Measurements from ENCODE around the gene ACER3. TPM values are rescaled to one million over a fixed set of nuclear protein-coding genes. Genes with fewer than 3 reads are reported as not detected.
"Not testable (repeated sequence)": the region's sequence is repeated elsewhere in the genome, so short reads cannot be mapped to it uniquely, and the experiment has no call there.

Gene ACER3
- total RNA-seq, 1 donor from 2014 or later, result 11.8 TPM

DNA sequence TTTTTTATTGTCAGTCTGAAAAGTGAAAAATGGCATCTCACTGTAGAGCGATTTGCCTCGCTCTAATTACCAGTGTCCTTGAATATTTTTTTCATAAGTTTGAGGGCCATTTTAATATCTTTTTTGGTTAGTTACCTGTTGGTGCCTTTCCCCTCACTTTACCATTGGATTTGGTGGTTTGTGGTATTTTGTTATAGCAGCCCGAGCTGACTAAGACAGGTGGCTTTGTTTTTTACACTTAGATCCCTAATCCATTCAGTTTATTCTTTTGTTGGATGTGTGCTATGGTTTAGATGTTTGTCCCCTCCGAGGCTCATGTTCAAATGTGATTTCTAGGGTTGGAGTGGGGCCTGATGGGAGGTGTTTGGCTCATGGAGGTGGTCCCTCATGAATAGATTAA lies 199.5 kb downstream of the ACER3 start:
- intact Hi-C loops (cut with micrococcal nuclease), result loop anchor here (10.0 kb wide), 1 partner anchor 415 kb away; the partner anchor contains the start of gene PAK1
- TF ChIP-seq, protein P1, sequence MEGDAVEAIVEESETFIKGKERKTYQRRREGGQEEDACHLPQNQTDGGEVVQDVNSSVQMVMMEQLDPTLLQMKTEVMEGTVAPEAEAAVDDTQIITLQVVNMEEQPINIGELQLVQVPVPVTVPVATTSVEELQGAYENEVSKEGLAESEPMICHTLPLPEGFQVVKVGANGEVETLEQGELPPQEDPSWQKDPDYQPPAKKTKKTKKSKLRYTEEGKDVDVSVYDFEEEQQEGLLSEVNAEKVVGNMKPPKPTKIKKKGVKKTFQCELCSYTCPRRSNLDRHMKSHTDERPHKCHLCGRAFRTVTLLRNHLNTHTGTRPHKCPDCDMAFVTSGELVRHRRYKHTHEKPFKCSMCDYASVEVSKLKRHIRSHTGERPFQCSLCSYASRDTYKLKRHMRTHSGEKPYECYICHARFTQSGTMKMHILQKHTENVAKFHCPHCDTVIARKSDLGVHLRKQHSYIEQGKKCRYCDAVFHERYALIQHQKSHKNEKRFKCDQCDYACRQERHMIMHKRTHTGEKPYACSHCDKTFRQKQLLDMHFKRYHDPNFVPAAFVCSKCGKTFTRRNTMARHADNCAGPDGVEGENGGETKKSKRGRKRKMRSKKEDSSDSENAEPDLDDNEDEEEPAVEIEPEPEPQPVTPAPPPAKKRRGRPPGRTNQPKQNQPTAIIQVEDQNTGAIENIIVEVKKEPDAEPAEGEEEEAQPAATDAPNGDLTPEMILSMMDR (IDR thresholded peaks at IDR 0.05), result no peak
- H3K36me3 Mint-ChIP-seq (ENCODE audit: low read depth), result no peaks in the 10 kb centered on the region
- no peaks in the 10 kb centered on the region for H3K27me3 Mint-ChIP-seq
- no peaks in the 10 kb centered on the region for H3K4me1 Mint-ChIP-seq
- ATAC-seq (ENCODE audit: low read depth) (no peak), DNase-seq (no peak)
- H3K27ac Mint-ChIP-seq, result no peak overlapping the region
- H3K9me3 Mint-ChIP-seq, result peaks cover 6% of the 10 kb centered on the region
- ChIA-PET CTCF (no interaction called here), POLR2A (no interaction called here)
- H3K4me3 Mint-ChIP-seq, result no peak overlapping the region

DNA sequence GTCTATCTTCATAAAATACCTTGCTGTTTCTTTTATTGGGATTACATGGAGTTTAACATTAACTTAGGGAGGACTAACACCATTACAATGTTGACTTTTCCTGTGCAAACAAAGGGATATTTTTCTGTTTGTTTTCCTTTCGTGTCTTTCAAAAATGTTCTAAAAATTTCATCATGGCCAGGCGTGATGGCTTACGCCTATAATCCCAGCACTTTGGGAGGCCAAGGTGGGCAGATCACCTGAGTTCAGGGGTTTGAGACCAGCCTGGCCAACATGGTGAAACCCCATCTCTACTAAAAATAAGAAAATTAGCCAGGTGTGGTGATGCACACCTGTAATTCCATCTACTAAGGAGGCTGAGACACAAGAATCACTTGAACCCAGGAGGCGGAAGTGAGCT lies 200.5 kb downstream of the ACER3 start:
- H3K27ac Mint-ChIP-seq; DNase-seq; H3K36me3 Mint-ChIP-seq (ENCODE audit: low read depth); H3K4me1 Mint-ChIP-seq; H3K27me3 Mint-ChIP-seq; CTCF ChIA-PET; POLR2A ChIA-PET; H3K4me3 Mint-ChIP-seq; H3K9me3 Mint-ChIP-seq; ATAC-seq (ENCODE audit: low read depth): not testable (repeated sequence)
- intact Hi-C loops (cut with micrococcal nuclease), result loop anchor here (10.0 kb wide), 1 partner anchor 414 kb away; the partner anchor contains the start of gene PAK1

DNA sequence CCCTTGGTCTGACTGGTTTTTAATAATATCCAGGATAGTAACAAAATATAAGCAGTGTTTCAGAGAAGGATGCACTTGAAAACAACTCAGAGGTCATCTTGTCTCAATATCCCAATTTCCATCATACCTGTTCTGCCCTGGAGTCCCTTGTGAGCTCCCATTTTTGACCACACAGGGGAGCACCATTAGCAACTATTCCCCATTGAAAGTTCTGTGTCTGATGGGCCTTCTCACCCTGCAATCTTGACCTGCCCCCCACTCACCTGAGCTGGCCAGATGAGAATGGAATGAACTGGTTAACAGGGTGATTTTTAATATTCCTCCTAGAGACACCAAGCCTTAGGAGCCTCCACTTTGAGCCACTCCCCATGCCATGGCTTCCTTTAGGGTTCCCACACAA lies 202.2 kb downstream of the ACER3 start:
- Mint-ChIP-seq H3K4me3 (no peak overlapping the region), H3K27me3 (no peaks in the 10 kb centered on the region), H3K9me3 (peaks cover 3% of the 10 kb centered on the region), H3K27ac (no peak overlapping the region), H3K36me3 (ENCODE audit: low read depth) (no peaks in the 10 kb centered on the region), H3K4me1 (peaks cover 10% of the 10 kb centered on the region)
- ATAC-seq (ENCODE audit: low read depth), result no peak
- CTCF ChIA-PET, result interaction anchor here (1.2 kb wide), 1 partner anchor 15 kb away, joined by 3 read pairs; no protein-coding TSS in a partner anchor
- intact Hi-C loops (cut with micrococcal nuclease), result loop anchor here (10.0 kb wide), 1 partner anchor 412 kb away; the partner anchor contains the start of gene PAK1
- POLR2A ChIA-PET, result no interaction called here
- TF ChIP-seq, protein P1 (IDR thresholded peaks at IDR 0.05), result no peak
- no peak for DNase-seq

DNA sequence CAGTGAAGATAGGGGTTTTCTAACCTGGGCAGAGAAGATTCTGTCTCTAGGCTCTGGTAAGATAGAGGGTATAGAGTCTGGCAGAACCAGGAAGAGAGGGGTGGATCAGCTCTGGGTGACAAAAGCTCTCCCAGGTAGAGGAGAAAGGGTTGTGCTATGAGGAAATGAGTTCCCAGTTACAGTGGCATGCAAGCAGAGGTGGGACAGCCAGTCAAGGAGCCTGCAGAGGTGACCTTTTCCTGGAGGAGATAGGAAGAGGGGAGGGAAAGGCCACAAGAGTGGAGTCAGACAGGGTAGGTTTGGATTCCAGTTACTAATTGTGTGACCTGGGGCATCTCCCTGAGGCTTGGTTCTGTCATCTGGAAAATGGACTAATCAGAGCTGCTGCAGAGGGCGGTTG lies 202.7 kb downstream of the ACER3 start:
- no peak for ATAC-seq (ENCODE audit: low read depth)
- Mint-ChIP-seq H3K36me3 (ENCODE audit: low read depth) (no peaks in the 10 kb centered on the region), H3K9me3 (peaks cover 3% of the 10 kb centered on the region), H3K27me3 (no peaks in the 10 kb centered on the region), H3K27ac (no peak overlapping the region), H3K4me1 (peaks cover 10% of the 10 kb centered on the region), H3K4me3 (peak overlapping the region; percentile 6)
- ChIA-PET CTCF (interaction anchor here (1.2 kb wide), 1 partner anchor 16 kb away, joined by 3 read pairs; no protein-coding TSS in a partner anchor), POLR2A (no interaction called here)
- TF ChIP-seq, protein P1 (IDR thresholded peaks at IDR 0.05), result no peak
- DNase-seq, result no peak
- intact Hi-C loops (cut with micrococcal nuclease), result loop anchor here (10.0 kb wide), 1 partner anchor 411 kb away; the partner anchor contains the start of gene PAK1

DNA sequence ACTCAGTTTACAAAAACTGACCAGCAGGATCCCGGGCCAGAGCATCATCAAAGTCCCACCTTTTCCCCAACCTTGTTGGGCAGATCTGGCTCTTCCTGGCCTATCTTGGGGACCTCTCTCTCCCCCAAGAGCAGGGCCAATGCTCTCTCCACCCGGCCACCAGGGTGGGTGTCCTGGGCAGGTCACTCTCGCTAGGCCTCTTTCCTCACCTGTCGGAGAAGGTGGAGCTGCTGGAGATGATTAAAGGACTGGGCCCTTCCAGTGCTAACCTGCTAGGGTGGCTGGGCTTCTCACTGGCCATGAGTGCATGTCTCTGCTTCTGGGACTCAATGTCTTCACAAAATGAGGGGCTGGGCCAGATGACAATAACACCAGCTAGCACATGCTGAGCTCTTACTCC lies 203.1 kb downstream of the ACER3 start:
- Mint-ChIP-seq H3K27ac (no peak overlapping the region), H3K9me3 (peaks cover 3% of the 10 kb centered on the region), H3K4me1 (peaks cover 10% of the 10 kb centered on the region), H3K36me3 (ENCODE audit: low read depth) (no peaks in the 10 kb centered on the region), H3K4me3 (no peak overlapping the region), H3K27me3 (no peaks in the 10 kb centered on the region)
- ChIA-PET POLR2A (no interaction called here), CTCF (no interaction called here)
- TF ChIP-seq, protein P1 (IDR thresholded peaks at IDR 0.05), result no peak
- DNase-seq (no peak), ATAC-seq (ENCODE audit: low read depth) (no peak)
- intact Hi-C loops (cut with micrococcal nuclease), result loop anchor here (10.0 kb wide), 1 partner anchor 411 kb away; the partner anchor contains the start of gene PAK1

Data from activated B cell treated with CpG ODN at 0.5 μM for 24 hours (primary cell).